PC-9 (cell line): ENCODE data around the gene HLA-DMB. TPM values are rescaled to one million over a fixed set of nuclear protein-coding genes. Genes with fewer than 3 reads are reported as not detected.

Experiments
- BruUV-seq: library from RNA; stranded (reverse); fragments of 400-500 nt; replicated peaks from 2 replicates; lab custom pipeline; 2021; lab: Mats Ljungman, UMichigan
- CTCF ChIA-PET: fragments of 300-600 bp; sonication (Branson Sonifier 250); formaldehyde crosslinking; loops from one replicate; lab custom pipeline; 2022; ENCODE audit warnings: antibody characterized with exemption; lab: Charles Lee
- POLR2A ChIA-PET: fragments of 300-600 bp; sonication (Branson Sonifier 250); formaldehyde crosslinking; loops from one replicate; lab custom pipeline; 2022; ENCODE audit warnings: antibody characterized with exemption; ENCODE audit not compliant: unreplicated experiment; lab: Charles Lee
- DNase-seq, 2 experiments: peaks; one replicate each; pipeline versions ENCODE4 v3.0.0 to v3.0.0-alpha.2; 2015 to 2022; ENCODE audit warnings: mixed read lengths in 1 of 2
- H2AFZ ChIP-seq: fragments of 200-600 bp; sonication (generic); 2 replicates; pipeline ENCODE4 v1.8.1; 2017; ENCODE audit warnings: antibody characterized with exemption
- H3F3A ChIP-seq: fragments of 200-600 bp; sonication (generic); 2 replicates; pipeline ENCODE4 v1.8.1; 2017; ENCODE audit warnings: antibody characterized with exemption, mild to moderate bottlenecking, low read depth; ENCODE audit not compliant: insufficient read depth
- H3K27ac ChIP-seq: fragments of 200-600 bp; sonication (generic); 2 replicates; pipeline ENCODE4 v1.6.1; 2016; ENCODE audit warnings: mixed run types
- H3K27me3 ChIP-seq: fragments of 200-600 bp; sonication (generic); 2 replicates; pipeline ENCODE4 v1.6.1; 2016; ENCODE audit warnings: low read depth, mixed run types; ENCODE audit not compliant: insufficient read depth
- H3K36me3 ChIP-seq: fragments of 200-600 bp; sonication (generic); 2 replicates; pipeline ENCODE4 v1.6.1; 2016; ENCODE audit warnings: low read depth, mixed run types
- H3K4me1 ChIP-seq: fragments of 200-600 bp; sonication (generic); replicated peaks from 2 replicates; pipeline ENCODE4 v1.6.1; 2016; ENCODE audit warnings: mixed run types; ENCODE audit not compliant: insufficient read depth
- H3K4me2 ChIP-seq: fragments of 200-600 bp; sonication (generic); 2 replicates; pipeline ENCODE4 v1.6.1; 2017; ENCODE audit warnings: mixed run types
- H3K4me3 ChIP-seq: fragments of 200-600 bp; sonication (generic); 2 replicates; pipeline ENCODE4 v1.6.1; 2016; ENCODE audit warnings: mixed run types
- H3K79me2 ChIP-seq: fragments of 200-600 bp; sonication (generic); 2 replicates; pipeline ENCODE4 v1.6.1; 2017; ENCODE audit warnings: low read depth, mixed run types
- H3K9me2 ChIP-seq: fragments of 200-600 bp; sonication (generic); 2 replicates; pipeline ENCODE4 v1.8.1; 2017; ENCODE audit warnings: mild to moderate bottlenecking; ENCODE audit not compliant: insufficient read depth
- H3K9me3 ChIP-seq: fragments of 200-600 bp; sonication (generic); 2 replicates; pipeline ENCODE4 v1.8.1; 2016; ENCODE audit warnings: low read depth; ENCODE audit not compliant: insufficient read depth
- H4K20me1 ChIP-seq: fragments of 200-600 bp; sonication (generic); 2 replicates; pipeline ENCODE4 v1.8.1; 2017; ENCODE audit not compliant: insufficient read depth
- CTCF ChIP-seq: fragments of 200-600 bp; sonication (generic); conservative IDR thresholded peaks from 2 replicates; pipeline ENCODE4 v1.6.1; 2017; ENCODE audit warnings: mixed run types, antibody characterized with exemption, mild to moderate bottlenecking, moderate library complexity
- EZH2 ChIP-seq: fragments of 200-600 bp; sonication (generic); IDR thresholded peaks from 2 replicates; pipeline ENCODE4 v1.8.0; 2017; ENCODE audit warnings: antibody characterized with exemption, low read depth
- intact Hi-C: fragments of 100-400 bp; cut with micrococcal nuclease; formaldehyde crosslinking; loops from one replicate; pipeline ENCODE4 v1.10.0; 2022; ENCODE audit not compliant: unreplicated experiment
- total RNA-seq: library from RNA; stranded (reverse); gene quantifications from 2 replicates; pipeline ENCODE4 v1.2.3, GENCODE V29; 2021

HLA-DMB gene
- total RNA-seq, 1 experiment from 2014 or later = 1.1 TPM

GRCh38 chr6:32971581-32972352 is 30.9 kb upstream of the HLA-DMB start:
- intact Hi-C loops = loop anchor here (2.0 to 10.0 kb wide), 3 partner anchors 127 to 1147 kb away; partner anchors contain the start of genes GPSM3, HSPA1B, PBX2 and PSMB8
- TF ChIP-seq CTCF (no peak), EZH2 (no peak)
- peak overlapping the region; percentile 99 for H3K27ac ChIP-seq
- peak overlapping the region; percentile 99 for H3K4me2 ChIP-seq
- peak; percentile 99 for DNase-seq
- H3K9me2 ChIP-seq = no peaks in the 10 kb centered on the region
- POLR2A ChIA-PET = interaction anchor here (0.5 to 2.3 kb wide), 30 partner anchors 8 to 1959 kb away, joined by 3 to 37 read pairs (median 4); partner anchors contain the start of genes FKBPL, HLA-DMA, PFDN6 and RPS18
- no peaks in the 10 kb centered on the region for H3K9me3 ChIP-seq
- H3F3A ChIP-seq = peaks cover 81% of the 10 kb centered on the region
- H3K4me1 ChIP-seq = peaks cover 25% of the 10 kb centered on the region
- peak overlapping the region; percentile 100 for H3K4me3 ChIP-seq
- no peaks in the 10 kb centered on the region for H3K27me3 ChIP-seq
- H2AFZ ChIP-seq = no peak overlapping the region
- peaks cover 70% of the 10 kb centered on the region for H3K79me2 ChIP-seq
- H4K20me1 ChIP-seq = peaks cover 45% of the 10 kb centered on the region
- no TSS peak for BruUV-seq
- peaks cover 46% of the 10 kb centered on the region for H3K36me3 ChIP-seq
- CTCF ChIA-PET = interaction anchor here (0.6 to 2.3 kb wide), 9 partner anchors 13 to 1774 kb away, joined by 3 to 16 read pairs (median 5); partner anchors contain the start of genes HLA-DMA, PSMB9, TAP1 and TAP2

DNA sequence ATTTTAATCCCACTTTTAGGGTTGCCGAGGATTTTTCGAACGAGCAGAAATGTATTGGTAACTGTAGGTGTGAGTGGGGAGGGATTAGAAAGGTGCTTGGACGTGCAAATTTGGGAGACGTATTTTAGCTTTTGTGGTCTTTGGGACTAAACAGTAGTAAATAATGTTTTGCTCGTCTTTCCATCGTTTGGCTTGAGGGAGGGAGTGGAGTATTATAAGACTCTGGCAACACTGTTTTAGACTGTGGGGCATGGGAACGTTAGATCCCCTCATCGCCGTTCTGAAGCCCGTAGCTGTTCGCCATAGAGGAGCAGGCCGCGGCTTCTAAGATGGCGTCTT is 30.4 kb upstream of the HLA-DMB start:
- Histone ChIP-seq H3F3A (peaks cover 79% of the 10 kb centered on the region), H3K4me3 (peak overlapping the region; percentile 100), H3K9me2 (no peaks in the 10 kb centered on the region), H3K36me3 (peaks cover 40% of the 10 kb centered on the region), H3K4me1 (peaks cover 27% of the 10 kb centered on the region), H3K79me2 (peaks cover 70% of the 10 kb centered on the region), H3K4me2 (peak overlapping the region; percentile 99), H4K20me1 (peaks cover 40% of the 10 kb centered on the region), H3K27me3 (no peaks in the 10 kb centered on the region), H3K27ac (peak overlapping the region; percentile 99), H2AFZ (no peak overlapping the region), H3K9me3 (no peaks in the 10 kb centered on the region)
- BruUV-seq = TSS peak; percentile 60
- TF ChIP-seq CTCF = no peak
- no peak for TF ChIP-seq EZH2
- CTCF ChIA-PET = interaction anchor here (0.9 to 2.3 kb wide), 5 partner anchors 13 to 151 kb away, joined by 3 to 16 read pairs (median 5); partner anchors contain the start of genes HLA-DMA and TAP2
- DNase-seq = no peak
- POLR2A ChIA-PET = interaction anchor here (0.5 to 2.3 kb wide), 13 partner anchors 10 to 1430 kb away, joined by 3 to 37 read pairs (median 4); partner anchors contain the start of genes FKBPL, HLA-DMA, PFDN6 and TAP1
- intact Hi-C loops = loop anchor here (2.0 to 10.0 kb wide), 3 partner anchors 126 to 1146 kb away; partner anchors contain the start of genes GPSM3, HSPA1B, PBX2 and PSMB8

DNA sequence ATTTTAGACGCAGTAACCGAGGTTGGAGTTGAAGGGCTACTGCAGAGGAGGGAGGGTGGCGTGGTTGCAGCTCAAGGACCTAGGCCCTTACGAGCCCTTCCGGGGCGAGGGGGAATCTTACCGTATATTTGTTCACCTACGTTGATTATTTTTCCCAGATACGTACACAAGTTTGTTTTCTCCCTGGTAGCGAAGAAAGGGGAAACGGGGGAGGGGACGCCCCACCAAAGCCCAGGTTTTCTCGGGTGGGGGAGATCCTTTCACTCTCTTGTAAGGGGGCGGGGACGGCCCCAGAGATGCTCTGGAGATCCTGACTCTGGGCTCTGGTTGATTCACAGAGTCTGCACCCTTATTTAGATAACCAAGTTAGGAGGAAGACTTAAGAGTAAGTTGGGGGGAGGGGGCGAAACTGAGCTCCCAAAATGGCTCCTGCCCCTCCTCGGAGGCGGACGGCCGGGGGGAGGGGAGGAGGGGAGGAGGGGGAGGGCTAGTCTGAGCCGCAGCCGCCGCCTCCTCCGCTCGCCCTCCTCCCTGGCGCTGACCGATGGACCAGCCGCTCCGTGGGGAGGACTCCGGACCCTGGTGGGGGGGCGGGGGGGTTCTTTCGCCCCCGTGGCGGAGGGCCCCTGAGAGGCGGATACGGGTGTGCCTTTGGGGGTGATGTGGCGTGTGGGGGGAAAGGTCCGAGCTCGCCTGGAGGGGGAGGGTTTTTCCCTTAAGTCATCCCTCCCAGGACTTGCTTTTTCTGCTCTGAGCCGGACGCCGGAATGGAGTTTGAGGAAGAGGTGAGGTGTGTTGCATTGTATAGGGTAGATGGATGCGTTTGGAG is 29.8 kb upstream of the HLA-DMB start:
- peak; percentile 71 to 78 for DNase-seq
- Histone ChIP-seq H3K9me2 (no peaks in the 10 kb centered on the region), H3K9me3 (no peaks in the 10 kb centered on the region), H2AFZ (no peak overlapping the region), H3K4me1 (peaks cover 21% of the 10 kb centered on the region), H3K27ac (peak overlapping the region; percentile 99), H3K79me2 (peaks cover 70% of the 10 kb centered on the region), H4K20me1 (peaks cover 34% of the 10 kb centered on the region), H3F3A (peaks cover 73% of the 10 kb centered on the region), H3K27me3 (no peaks in the 10 kb centered on the region), H3K36me3 (peaks cover 35% of the 10 kb centered on the region), H3K4me3 (peak overlapping the region; percentile 100), H3K4me2 (peak overlapping the region; percentile 99)
- intact Hi-C loops = loop anchor here (2.0 to 10.0 kb wide), 3 partner anchors 126 to 1146 kb away; partner anchors contain the start of genes GPSM3, HSPA1B, PBX2 and PSMB8
- no TSS peak for BruUV-seq
- TF ChIP-seq CTCF = no peak; the same call in 1 of the 2 replicates
- TF ChIP-seq EZH2 = no peak
- POLR2A ChIA-PET = interaction anchor here (0.6 to 2.3 kb wide), 5 partner anchors 13 to 1429 kb away, joined by 3 to 37 read pairs (median 20); partner anchors contain the start of genes DDX39B, HLA-DMA and TAP1
- CTCF ChIA-PET = interaction anchor here (1.4 to 2.3 kb wide), 4 partner anchors 14 to 132 kb away, joined by 5 to 16 read pairs (median 6); partner anchors contain the start of genes HLA-DMA and TAP2
